DND-41 (cell line): Measurements from ENCODE around the gene IGSF8.

Experiments
- ATAC-seq: fragments of 200-7000 bp; cut with Tn5 transposase; 3 replicates; pipeline ENCODE4 v1.9.1; 2021; ENCODE audit warnings: low read depth; ENCODE audit not compliant: insufficient read depth
- DNase-seq: peaks from one replicate; pipeline ENCODE4 v3.0.0-alpha.2; 2020
- H2AFZ ChIP-seq: 2 replicates; pipeline ENCODE4 v1.6.0; 2012; ENCODE audit warnings: low read depth, low read length
- H3K27ac ChIP-seq: 2 replicates; pipeline ENCODE4 v1.5.1; 2012; ENCODE audit warnings: low read length, inconsistent platforms
- H3K27me3 ChIP-seq: fragments of 200-600 bp; sonication (generic); 2 replicates; pipeline ENCODE4 v1.6.0; 2012; ENCODE audit warnings: low read length, mild to moderate bottlenecking, inconsistent platforms; ENCODE audit not compliant: insufficient read depth, poor library complexity
- H3K36me3 ChIP-seq: 2 replicates; pipeline ENCODE4 v1.5.1; 2012; ENCODE audit warnings: low read length, inconsistent platforms; ENCODE audit not compliant: insufficient read depth
- H3K4me1 ChIP-seq: 2 replicates; pipeline ENCODE4 v1.5.1; 2012; ENCODE audit warnings: mild to moderate bottlenecking, low read length; ENCODE audit not compliant: insufficient read depth
- H3K4me2 ChIP-seq: 2 replicates; pipeline ENCODE4 v1.6.0; 2012; ENCODE audit warnings: mild to moderate bottlenecking, moderate library complexity, low read length, inconsistent platforms; ENCODE audit not compliant: insufficient read depth
- H3K4me3 ChIP-seq, 2 experiments: fragments of 200-600 bp in 1 of 2; shearing (Covaris generic) in 1 of 2; 2 replicates each; pipeline ENCODE4 v1.5.1; 2012 to 2016; ENCODE audit warnings: inconsistent platforms in 2 of 2, low read length in 2 of 2, mild to moderate bottlenecking in 2 of 2, low read depth in 1 of 2, moderate library complexity in 1 of 2
- H3K79me2 ChIP-seq: 2 replicates; pipeline ENCODE4 v1.6.0; 2012; ENCODE audit warnings: low read length, inconsistent platforms; ENCODE audit not compliant: insufficient read depth
- H3K9ac ChIP-seq: 2 replicates; pipeline ENCODE4 v1.6.0; 2012; ENCODE audit warnings: low read depth, mild to moderate bottlenecking, inconsistent platforms, low read length, moderate library complexity
- H3K9me3 ChIP-seq: 2 replicates; pipeline ENCODE4 v1.5.1; 2012; ENCODE audit warnings: low read length, moderate library complexity, mild to moderate bottlenecking, inconsistent platforms; ENCODE audit not compliant: insufficient read depth, severe bottlenecking
- H4K20me1 ChIP-seq: 2 replicates; pipeline ENCODE4 v1.6.0; 2012; ENCODE audit warnings: low read length; ENCODE audit not compliant: insufficient read depth
- CTCF ChIP-seq: IDR thresholded peaks from 2 replicates; pipeline ENCODE4 v1.5.1; 2012; ENCODE audit warnings: borderline replicate concordance, low read length, moderate library complexity, mild to moderate bottlenecking; ENCODE audit not compliant: poor library complexity, severe bottlenecking; ENCODE audit errors: extremely low read depth
- EZH2 ChIP-seq: IDR thresholded peaks from 3 replicates; pipeline ENCODE4 v1.6.1; 2012; ENCODE audit warnings: borderline replicate concordance, low read depth, mild to moderate bottlenecking, moderate library complexity, low read length, inconsistent platforms; ENCODE audit not compliant: severe bottlenecking

Gene IGSF8

GRCh38 chr1:160103658-160104408 lies 5.4 kb upstream of the IGSF8 start:
- TF ChIP-seq EZH2 (no peak), CTCF (no peak)
- Histone ChIP-seq H4K20me1 (no peaks in the 10 kb centered on the region), H3K36me3 (no peaks in the 10 kb centered on the region), H3K4me2 (no peak overlapping the region), H3K9ac (no peak overlapping the region), H3K27ac (no peak overlapping the region), H3K27me3 (no peaks in the 10 kb centered on the region), H2AFZ (no peak overlapping the region), H3K4me1 (peaks cover 16% of the 10 kb centered on the region), H3K9me3 (no peaks in the 10 kb centered on the region), H3K79me2 (no peaks in the 10 kb centered on the region), H3K4me3 (no peak overlapping the region)
- no peak for DNase-seq
- no peak for ATAC-seq

GRCh38 chr1:160101717-160102522 lies 3.5 kb upstream of the IGSF8 start:
- H3K27ac ChIP-seq: peak overlapping the region; percentile 74; the same call in 1 of the 2 replicates
- DNase-seq (no peak), ATAC-seq (no peak)
- H3K9me3 ChIP-seq: no peaks in the 10 kb centered on the region
- peaks cover 29% of the 10 kb centered on the region for H3K4me1 ChIP-seq
- peak overlapping the region; percentile 95 for H2AFZ ChIP-seq
- peaks cover 12% of the 10 kb centered on the region for H3K79me2 ChIP-seq
- H3K27me3 ChIP-seq: no peaks in the 10 kb centered on the region
- H3K36me3 ChIP-seq: no peaks in the 10 kb centered on the region
- no peak overlapping the region; a peak in 1 of 4 replicates for H3K4me3 ChIP-seq
- H3K4me2 ChIP-seq: peak overlapping the region; percentile 67
- H3K9ac ChIP-seq: peak overlapping the region; percentile 49
- peaks cover 6% of the 10 kb centered on the region; the same call in 1 of the 2 replicates for H4K20me1 ChIP-seq
- no peak for TF ChIP-seq CTCF
- no peak for TF ChIP-seq EZH2

DNA sequence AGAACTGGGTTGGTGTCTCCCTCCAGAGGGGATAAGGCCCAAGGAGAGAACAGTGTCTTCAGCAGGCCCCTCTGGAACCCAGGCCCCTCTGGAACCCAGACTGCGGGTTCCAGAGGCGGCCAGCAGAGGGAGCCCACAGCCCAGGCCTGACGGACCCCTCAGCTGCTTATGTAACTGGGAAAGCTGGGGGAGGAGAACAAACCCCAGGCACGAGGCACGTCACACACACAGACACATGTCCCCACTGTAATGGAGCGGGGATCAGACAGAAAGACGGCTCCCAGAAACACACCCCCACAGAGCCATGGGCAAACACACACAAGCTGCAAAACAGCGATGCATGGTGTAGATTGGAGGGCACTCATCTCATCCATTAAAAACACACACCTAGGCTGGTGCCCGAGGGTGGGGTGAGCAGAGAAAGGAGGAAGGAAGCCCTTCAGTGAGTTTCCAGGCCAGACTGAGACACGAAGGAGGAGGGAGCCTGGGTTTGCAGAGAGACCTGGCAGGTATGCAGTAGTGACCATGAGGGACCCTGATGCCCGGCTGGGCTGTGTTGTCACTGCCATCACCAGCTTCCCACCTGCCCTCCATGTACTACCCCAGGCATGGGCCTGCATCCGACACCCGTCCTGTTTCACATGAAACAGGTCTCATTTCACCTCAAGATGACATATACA lies 2.8 kb upstream of the IGSF8 start:
- peak; percentile 64 for ATAC-seq
- Histone ChIP-seq H3K4me3 (peak overlapping the region in 1 of 2 experiments; percentile 48; a peak in 2 of 4 replicates), H4K20me1 (peaks cover 14% of the 10 kb centered on the region; the same call in 1 of the 2 replicates), H3K27me3 (no peaks in the 10 kb centered on the region), H3K4me1 (peaks cover 36% of the 10 kb centered on the region), H2AFZ (peak overlapping the region; percentile 95), H3K9me3 (no peaks in the 10 kb centered on the region), H3K79me2 (peaks cover 20% of the 10 kb centered on the region), H3K4me2 (peak overlapping the region; percentile 67), H3K9ac (peak overlapping the region; percentile 49), H3K27ac (peak overlapping the region; percentile 74), H3K36me3 (no peaks in the 10 kb centered on the region)
- peak; percentile 83 for DNase-seq
- TF ChIP-seq EZH2: no peak
- peak; percentile 98 for TF ChIP-seq CTCF
